Suprapubic skin (tissue), 4 donors: ENCODE measurements around the gene NUDT17. TPM values are rescaled to one million over a fixed set of nuclear protein-coding genes. Genes with fewer than 3 reads are reported as not detected.

Source experiments
- DNase-seq, 2 donors: peaks; one replicate each; pipeline ENCODE4 v3.0.0-alpha.2; 2019; ENCODE audit warnings: low spot score in 2 of 2
- H3K27ac ChIP-seq: fragments of 200-600 bp; sonication (generic); one replicate; pipeline ENCODE4 v1.5.1; 2019
- H3K27me3 ChIP-seq: fragments of 200-600 bp; sonication (generic); one replicate; pipeline ENCODE4 v1.5.1; 2019
- H3K36me3 ChIP-seq: fragments of 200-600 bp; sonication (generic); one replicate; pipeline ENCODE4 v1.5.1; 2019
- H3K4me1 ChIP-seq: fragments of 200-600 bp; sonication (generic); one replicate; pipeline ENCODE4 v1.5.1; 2019
- H3K4me3 ChIP-seq: fragments of 200-600 bp; sonication (generic); one replicate; pipeline ENCODE4 v1.5.1; 2019; ENCODE audit warnings: mild to moderate bottlenecking
- H3K9me3 ChIP-seq: fragments of 200-600 bp; sonication (generic); one replicate; pipeline ENCODE4 v1.5.1; 2019
- CTCF ChIP-seq, 2 donors: fragments of 200-600 bp in 1 of 2; fragments of 450-650 bp in 1 of 2; sonication (generic) in 1 of 2; IDR thresholded peaks; one replicate each; pipeline ENCODE4 v1.5.1; 2016 to 2019; ENCODE audit warnings: antibody characterized with exemption in 2 of 2, mild to moderate bottlenecking in 1 of 2, moderate library complexity in 1 of 2
- EP300 ChIP-seq: sonication (generic); formaldehyde crosslinking; IDR thresholded peaks from one replicate; pipeline ENCODE4 v1.6.1; 2017; ENCODE audit warnings: antibody characterized with exemption
- POLR2A ChIP-seq, 2 donors: fragments of 450-650 bp; IDR thresholded peaks; one replicate each; pipeline ENCODE4 v1.6.1; 2017; ENCODE audit warnings: antibody characterized with exemption in 2 of 2, mild to moderate bottlenecking in 2 of 2, moderate library complexity in 2 of 2
- POLR2AphosphoS5 ChIP-seq, 3 donors: sonication (generic); formaldehyde crosslinking; IDR thresholded peaks; one replicate each; pipeline ENCODE4 v1.6.1; 2017; ENCODE audit warnings: antibody characterized with exemption in 3 of 3
- WGBS: methylation state at CpG from one replicate; pipeline ENCODE4 v1.1.5; 2018; 5-methylcytosine and 5-hydroxymethylcytosine counted together
- total RNA-seq, 4 donors: library from RNA; depleted of rRNA; stranded (reverse); fragments of >200 nt; gene quantifications; one replicate each; pipeline ENCODE4 v1.1.0, GENCODE V29; 2016

NUDT17 gene
- total RNA-seq, 4 donors from 2014 or later = 1.3 to 3.9 (median 2.1) TPM

GRCh38 chr1:145843031-145843430 lies 2.4 kb upstream of the NUDT17 start:
- H3K36me3 ChIP-seq = peaks cover 52% of the 10 kb centered on the region
- WGBS = 75% methylated on average over 3 of the region's 3 CpGs
- H3K4me1 ChIP-seq = peaks cover 18% of the 10 kb centered on the region
- no peak overlapping the region for H3K27ac ChIP-seq
- H3K27me3 ChIP-seq = no peaks in the 10 kb centered on the region
- H3K4me3 ChIP-seq = no peak overlapping the region
- H3K9me3 ChIP-seq = no peaks in the 10 kb centered on the region
- DNase-seq = no peak
- TF ChIP-seq POLR2AphosphoS5 (IDR thresholded peaks at IDR 0.05) = no peak
- TF ChIP-seq POLR2A (IDR thresholded peaks at IDR 0.05) = no peak
- TF ChIP-seq CTCF (IDR thresholded peaks at IDR 0.05) = no peak
- no peak for TF ChIP-seq EP300

GRCh38 chr1:145845144-145845513 lies 301 bp upstream of the NUDT17 start:
- H3K4me3 ChIP-seq = peak overlapping the region; percentile 73
- TF ChIP-seq POLR2A (IDR thresholded peaks at IDR 0.05) (no peak), POLR2AphosphoS5 (IDR thresholded peaks at IDR 0.05) (no peak), EP300 (no peak)
- H3K36me3 ChIP-seq = peaks cover 52% of the 10 kb centered on the region
- 23% methylated on average over 4 of the region's 4 CpGs for WGBS
- no peaks in the 10 kb centered on the region for H3K27me3 ChIP-seq
- H3K27ac ChIP-seq = no peak overlapping the region
- H3K9me3 ChIP-seq = no peaks in the 10 kb centered on the region
- H3K4me1 ChIP-seq = peaks cover 18% of the 10 kb centered on the region
- DNase-seq = no peak

- TF ChIP-seq POLR2A (IDR thresholded peaks at IDR 0.05) (no peak), POLR2AphosphoS5 (IDR thresholded peaks at IDR 0.05) (no peak), CTCF (IDR thresholded peaks at IDR 0.05) (peak; percentile 6 to 57), EP300 (no peak)
- Histone ChIP-seq H3K4me3 (peak overlapping the region; percentile 73), H3K9me3 (no peaks in the 10 kb centered on the region), H3K27ac (peak overlapping the region; percentile 80), H3K27me3 (no peaks in the 10 kb centered on the region), H3K4me1 (peaks cover 18% of the 10 kb centered on the region), H3K36me3 (peaks cover 52% of the 10 kb centered on the region)
- no peak for DNase-seq
- 61% methylated on average over 3 of the region's 3 CpGs for WGBS
These were observed 777 bp downstream of the NUDT17 start for GRCh38 chr1:145846201-145846612.

- TF ChIP-seq POLR2A (IDR thresholded peaks at IDR 0.05) = no peak
- TF ChIP-seq POLR2AphosphoS5 (IDR thresholded peaks at IDR 0.05) = no peak
- TF ChIP-seq CTCF (IDR thresholded peaks at IDR 0.05) = no peak
- no peak for TF ChIP-seq EP300
- H3K36me3 ChIP-seq = peaks cover 52% of the 10 kb centered on the region
- DNase-seq = no peak
- peaks cover 18% of the 10 kb centered on the region for H3K4me1 ChIP-seq
- no peak overlapping the region for H3K27ac ChIP-seq
- H3K9me3 ChIP-seq = no peaks in the 10 kb centered on the region
- no peak overlapping the region for H3K4me3 ChIP-seq
- no peaks in the 10 kb centered on the region for H3K27me3 ChIP-seq
- 72% methylated on average over 3 of the region's 3 CpGs for WGBS
These were observed 2.4 kb downstream of the NUDT17 start for GRCh38 chr1:145847827-145848226.

GRCh38 chr1:145849356-145850160 lies 4.1 kb downstream of the NUDT17 start:
- peak in 1 of 2 donors; percentile 25 for TF ChIP-seq CTCF (IDR thresholded peaks at IDR 0.05)
- no peak for TF ChIP-seq POLR2A (IDR thresholded peaks at IDR 0.05)
- no peaks in the 10 kb centered on the region for H3K9me3 ChIP-seq

More at GRCh38 chr1:145849356-145850160, 4.1 kb downstream of the NUDT17 start:
- Histone ChIP-seq H3K36me3 (peaks cover 66% of the 10 kb centered on the region), H3K4me1 (peaks cover 18% of the 10 kb centered on the region), H3K4me3 (no peak overlapping the region), H3K27me3 (no peaks in the 10 kb centered on the region), H3K27ac (no peak overlapping the region)
- 81% methylated on average over 15 of the region's 15 CpGs for WGBS
- no peak for DNase-seq
